NOMO-1 treated with DMSO at 0.1 percent for 48 hours (cell line): ENCODE measurements around the gene CLPTM1.
"Not testable (repeated sequence)": the region's sequence is repeated elsewhere in the genome, so short reads cannot be mapped to it uniquely, and the experiment has no call there.

Experiments
- DNase-seq: peaks from one replicate; lab custom pipeline; 2025; ENCODE audit not compliant: unreplicated experiment; lab: John Stamatoyannopoulos, UW

CLPTM1 gene, protein sequence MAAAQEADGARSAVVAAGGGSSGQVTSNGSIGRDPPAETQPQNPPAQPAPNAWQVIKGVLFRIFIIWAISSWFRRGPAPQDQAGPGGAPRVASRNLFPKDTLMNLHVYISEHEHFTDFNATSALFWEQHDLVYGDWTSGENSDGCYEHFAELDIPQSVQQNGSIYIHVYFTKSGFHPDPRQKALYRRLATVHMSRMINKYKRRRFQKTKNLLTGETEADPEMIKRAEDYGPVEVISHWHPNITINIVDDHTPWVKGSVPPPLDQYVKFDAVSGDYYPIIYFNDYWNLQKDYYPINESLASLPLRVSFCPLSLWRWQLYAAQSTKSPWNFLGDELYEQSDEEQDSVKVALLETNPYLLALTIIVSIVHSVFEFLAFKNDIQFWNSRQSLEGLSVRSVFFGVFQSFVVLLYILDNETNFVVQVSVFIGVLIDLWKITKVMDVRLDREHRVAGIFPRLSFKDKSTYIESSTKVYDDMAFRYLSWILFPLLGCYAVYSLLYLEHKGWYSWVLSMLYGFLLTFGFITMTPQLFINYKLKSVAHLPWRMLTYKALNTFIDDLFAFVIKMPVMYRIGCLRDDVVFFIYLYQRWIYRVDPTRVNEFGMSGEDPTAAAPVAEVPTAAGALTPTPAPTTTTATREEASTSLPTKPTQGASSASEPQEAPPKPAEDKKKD

DNA sequence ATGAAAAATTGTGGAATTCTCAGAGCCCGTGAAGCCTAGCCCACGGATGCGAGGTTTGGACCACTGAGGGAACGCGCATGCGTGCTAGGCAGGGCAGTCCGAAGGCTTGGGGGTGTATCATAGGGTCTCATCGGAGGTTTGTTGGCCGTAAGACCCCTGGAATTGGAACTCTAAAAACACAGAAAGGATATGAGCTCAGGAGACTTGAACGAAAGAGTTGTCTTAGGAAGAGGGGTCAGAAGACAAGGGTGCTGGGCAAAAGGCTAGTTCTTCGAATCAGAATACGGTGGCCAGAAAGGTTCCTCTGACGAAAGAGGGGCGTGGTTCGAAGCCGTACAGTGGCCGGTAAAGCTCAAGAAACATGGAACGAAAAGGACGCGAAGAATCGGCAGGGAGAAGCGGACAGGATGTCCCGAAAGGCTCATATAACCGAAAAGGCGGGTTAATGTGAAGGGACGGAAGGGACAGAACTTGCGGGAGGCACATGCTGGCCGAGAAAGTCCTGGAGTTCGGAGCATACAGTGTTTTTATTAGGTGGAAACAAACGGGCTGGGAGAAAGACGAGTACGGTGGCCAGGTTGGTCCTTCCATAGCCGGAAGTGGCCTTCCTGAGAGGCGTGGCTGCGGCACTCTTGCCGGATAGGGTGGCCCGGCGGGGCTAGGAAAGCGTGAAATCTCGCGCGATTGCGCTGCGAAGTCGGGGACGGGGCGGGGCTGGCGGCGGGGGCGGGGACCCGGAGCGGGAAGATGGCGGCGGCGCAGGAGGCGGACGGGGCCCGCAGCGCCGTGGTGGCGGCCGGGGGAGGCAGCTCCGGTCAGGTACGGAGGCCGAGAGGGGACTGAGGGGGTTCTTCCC, at the start of gene CLPTM1:
CLPTM1 (plus strand) TSS at position 732 of the 856 bp plus-strand sequence; CDS start at position 748, 16 bp downstream.
- peak; percentile 92 for DNase-seq

DNA sequence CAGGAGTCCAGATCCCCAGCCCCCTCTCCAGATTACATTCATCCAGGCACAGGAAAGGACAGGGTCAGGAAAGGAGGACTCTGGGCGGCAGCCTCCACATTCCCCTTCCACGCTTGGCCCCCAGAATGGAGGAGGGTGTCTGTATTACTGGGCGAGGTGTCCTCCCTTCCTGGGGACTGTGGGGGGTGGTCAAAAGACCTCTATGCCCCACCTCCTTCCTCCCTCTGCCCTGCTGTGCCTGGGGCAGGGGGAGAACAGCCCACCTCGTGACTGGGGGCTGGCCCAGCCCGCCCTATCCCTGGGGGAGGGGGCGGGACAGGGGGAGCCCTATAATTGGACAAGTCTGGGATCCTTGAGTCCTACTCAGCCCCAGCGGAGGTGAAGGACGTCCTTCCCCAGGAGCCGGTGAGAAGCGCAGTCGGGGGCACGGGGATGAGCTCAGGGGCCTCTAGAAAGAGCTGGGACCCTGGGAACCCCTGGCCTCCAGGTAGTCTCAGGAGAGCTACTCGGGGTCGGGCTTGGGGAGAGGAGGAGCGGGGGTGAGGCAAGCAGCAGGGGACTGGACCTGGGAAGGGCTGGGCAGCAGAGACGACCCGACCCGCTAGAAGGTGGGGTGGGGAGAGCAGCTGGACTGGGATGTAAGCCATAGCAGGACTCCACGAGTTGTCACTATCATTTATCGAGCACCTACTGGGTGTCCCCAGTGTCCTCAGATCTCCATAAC, 49.6 kb upstream of the CLPTM1 start, which contains the start of gene APOE:
APOE (plus strand) TSS at position 360 of the 724 bp plus-strand sequence. CDS start 829 bp downstream, outside the sequence.
- no peak for DNase-seq

DNA sequence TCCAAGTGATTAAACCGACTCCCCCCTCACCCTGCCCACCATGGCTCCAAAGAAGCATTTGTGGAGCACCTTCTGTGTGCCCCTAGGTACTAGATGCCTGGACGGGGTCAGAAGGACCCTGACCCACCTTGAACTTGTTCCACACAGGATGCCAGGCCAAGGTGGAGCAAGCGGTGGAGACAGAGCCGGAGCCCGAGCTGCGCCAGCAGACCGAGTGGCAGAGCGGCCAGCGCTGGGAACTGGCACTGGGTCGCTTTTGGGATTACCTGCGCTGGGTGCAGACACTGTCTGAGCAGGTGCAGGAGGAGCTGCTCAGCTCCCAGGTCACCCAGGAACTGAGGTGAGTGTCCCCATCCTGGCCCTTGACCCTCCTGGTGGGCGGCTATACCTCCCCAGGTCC, 47.6 kb upstream of the CLPTM1 start:
- no peak for DNase-seq

DNA sequence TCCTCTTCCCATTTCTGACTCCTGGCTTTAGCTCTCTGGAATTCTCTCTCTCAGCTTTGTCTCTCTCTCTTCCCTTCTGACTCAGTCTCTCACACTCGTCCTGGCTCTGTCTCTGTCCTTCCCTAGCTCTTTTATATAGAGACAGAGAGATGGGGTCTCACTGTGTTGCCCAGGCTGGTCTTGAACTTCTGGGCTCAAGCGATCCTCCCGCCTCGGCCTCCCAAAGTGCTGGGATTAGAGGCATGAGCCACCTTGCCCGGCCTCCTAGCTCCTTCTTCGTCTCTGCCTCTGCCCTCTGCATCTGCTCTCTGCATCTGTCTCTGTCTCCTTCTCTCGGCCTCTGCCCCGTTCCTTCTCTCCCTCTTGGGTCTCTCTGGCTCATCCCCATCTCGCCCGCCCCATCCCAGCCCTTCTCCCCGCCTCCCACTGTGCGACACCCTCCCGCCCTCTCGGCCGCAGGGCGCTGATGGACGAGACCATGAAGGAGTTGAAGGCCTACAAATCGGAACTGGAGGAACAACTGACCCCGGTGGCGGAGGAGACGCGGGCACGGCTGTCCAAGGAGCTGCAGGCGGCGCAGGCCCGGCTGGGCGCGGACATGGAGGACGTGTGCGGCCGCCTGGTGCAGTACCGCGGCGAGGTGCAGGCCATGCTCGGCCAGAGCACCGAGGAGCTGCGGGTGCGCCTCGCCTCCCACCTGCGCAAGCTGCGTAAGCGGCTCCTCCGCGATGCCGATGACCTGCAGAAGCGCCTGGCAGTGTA, 46.9 kb upstream of the CLPTM1 start:
- DNase-seq, result no peak

DNA sequence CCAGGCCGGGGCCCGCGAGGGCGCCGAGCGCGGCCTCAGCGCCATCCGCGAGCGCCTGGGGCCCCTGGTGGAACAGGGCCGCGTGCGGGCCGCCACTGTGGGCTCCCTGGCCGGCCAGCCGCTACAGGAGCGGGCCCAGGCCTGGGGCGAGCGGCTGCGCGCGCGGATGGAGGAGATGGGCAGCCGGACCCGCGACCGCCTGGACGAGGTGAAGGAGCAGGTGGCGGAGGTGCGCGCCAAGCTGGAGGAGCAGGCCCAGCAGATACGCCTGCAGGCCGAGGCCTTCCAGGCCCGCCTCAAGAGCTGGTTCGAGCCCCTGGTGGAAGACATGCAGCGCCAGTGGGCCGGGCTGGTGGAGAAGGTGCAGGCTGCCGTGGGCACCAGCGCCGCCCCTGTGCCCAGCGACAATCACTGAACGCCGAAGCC, 46.3 kb upstream of the CLPTM1 start:
- DNase-seq, result no peak

DNA sequence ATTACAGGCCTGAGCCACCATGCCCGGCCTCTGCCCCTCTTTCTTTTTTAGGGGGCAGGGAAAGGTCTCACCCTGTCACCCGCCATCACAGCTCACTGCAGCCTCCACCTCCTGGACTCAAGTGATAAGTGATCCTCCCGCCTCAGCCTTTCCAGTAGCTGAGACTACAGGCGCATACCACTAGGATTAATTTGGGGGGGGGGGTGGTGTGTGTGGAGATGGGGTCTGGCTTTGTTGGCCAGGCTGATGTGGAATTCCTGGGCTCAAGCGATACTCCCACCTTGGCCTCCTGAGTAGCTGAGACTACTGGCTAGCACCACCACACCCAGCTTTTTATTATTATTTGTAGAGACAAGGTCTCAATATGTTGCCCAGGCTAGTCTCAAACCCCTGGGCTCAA, 45.4 kb upstream of the CLPTM1 start:
- DNase-seq, result no peak

DNA sequence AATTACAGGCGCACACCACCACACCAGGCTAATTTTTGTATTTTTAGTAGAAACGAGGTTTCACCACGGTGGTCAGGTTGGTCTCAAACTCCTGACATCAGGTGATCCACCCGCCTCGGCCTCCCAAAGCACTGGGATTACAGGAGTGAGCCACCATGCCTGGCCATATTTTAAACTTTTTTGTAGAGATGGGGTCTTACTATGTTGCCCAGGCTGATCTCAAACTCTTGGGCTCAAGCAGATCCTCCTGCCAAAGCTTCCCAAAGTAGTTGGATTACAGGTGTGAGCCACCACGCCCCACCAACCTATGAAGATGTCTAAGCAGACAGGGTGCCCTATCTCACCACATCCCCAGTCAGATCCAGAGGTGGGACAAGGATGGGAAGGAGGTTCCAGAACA, 43.3 kb upstream of the CLPTM1 start:
- DNase-seq, result not testable (repeated sequence)

DNA sequence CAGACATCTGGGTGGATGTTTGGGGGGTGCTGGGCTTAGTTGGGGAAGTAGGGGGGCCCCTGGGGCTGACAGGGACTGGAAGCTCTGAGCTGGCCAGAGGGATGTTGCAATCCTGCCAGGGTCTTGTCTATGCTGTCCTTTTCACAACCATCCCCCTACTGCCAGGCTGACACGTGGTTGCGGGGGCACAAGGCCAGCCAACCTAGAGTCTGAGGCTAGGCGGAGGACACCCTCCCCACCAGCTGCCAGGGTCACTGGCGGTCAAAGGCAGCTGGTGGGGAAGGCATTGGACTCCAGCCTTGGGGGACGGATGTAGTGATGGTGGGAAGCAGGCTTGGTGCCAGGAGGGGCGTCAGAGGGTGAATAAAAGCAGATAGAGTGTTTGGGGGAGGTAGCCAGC, 42.3 kb upstream of the CLPTM1 start:
- DNase-seq, result no peak

DNA sequence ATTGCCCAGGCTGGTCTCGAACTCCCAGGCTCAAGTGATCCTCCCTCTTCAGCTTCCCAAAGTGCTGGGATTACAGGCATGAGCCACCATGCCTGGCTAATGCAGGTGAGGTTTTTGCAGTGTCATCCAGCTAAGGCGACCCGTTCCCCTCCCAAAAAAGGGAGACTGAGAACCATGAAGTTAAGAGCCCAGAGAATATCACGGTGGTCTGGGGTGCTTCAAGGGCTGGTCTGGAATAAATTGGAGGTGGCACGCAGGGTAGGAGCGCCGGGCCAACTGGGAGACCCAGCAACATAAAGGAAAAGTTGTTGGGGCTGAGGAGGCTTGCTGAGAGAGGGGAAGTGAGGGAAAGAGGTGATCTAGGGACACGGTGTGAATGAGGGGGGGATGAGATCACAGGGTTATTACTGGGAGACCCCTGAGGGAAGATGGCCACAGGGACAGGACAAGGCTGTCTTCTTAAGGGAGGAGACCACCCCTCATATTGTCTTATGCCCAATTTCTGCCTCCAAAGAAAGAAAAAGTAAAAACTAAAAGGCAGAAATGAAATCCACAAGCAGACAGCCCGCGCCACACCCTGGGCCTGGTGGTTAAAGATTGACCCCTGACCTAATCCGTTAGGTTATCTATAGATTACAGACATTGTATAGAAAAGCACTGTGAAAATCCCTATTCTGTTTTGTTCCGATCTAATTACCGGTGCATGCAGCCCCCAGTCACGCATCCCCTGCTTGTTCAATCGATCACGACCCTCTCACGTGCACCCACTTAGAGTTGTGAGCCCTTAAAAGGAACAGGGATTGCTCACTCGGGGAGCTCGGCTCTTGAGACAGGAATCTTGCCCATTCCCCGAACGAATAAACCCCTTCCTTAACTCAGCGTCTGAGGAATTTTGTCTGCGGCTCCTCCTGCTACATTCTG, 41.4 kb upstream of the CLPTM1 start:
- not testable (repeated sequence) for DNase-seq

DNA sequence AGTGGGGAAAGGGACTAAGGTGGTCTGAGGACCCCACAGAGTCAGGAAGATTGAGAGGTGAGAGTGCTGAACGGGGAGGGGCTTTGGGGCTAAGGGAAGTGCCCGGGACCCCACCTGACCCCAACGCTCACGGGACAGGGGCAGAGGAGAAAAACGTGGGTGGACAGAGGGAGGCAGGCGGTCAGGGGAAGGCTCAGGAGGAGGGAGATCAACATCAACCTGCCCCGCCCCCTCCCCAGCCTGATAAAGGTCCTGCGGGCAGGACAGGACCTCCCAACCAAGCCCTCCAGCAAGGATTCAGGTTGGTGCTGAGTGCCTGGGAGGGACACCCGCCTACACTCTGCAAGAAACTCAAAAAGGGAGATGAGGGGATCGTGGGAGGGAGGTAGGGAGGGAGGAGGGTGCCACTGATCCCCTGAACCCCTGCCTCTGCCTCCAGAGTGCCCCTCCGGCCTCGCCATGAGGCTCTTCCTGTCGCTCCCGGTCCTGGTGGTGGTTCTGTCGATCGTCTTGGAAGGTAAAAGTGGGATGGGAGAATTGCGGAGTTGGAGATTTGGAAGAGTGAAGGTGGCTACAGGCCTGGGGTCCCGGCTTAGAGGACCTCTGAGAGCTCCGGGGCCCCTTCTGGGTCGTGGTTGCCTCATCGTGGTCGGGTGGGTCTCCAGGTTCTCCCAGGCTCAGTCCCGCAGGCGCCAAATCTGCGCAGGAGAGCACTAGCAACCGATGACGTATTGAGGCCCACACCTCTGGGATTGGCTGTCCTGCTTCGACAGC, 40.6 kb upstream of the CLPTM1 start, which contains the start of gene APOC1:
APOC1 (plus strand) TSS at position 176 of the 774 bp plus-strand sequence; CDS start at position 460, 284 bp downstream.
- DNase-seq, result peak; percentile 79

DNA sequence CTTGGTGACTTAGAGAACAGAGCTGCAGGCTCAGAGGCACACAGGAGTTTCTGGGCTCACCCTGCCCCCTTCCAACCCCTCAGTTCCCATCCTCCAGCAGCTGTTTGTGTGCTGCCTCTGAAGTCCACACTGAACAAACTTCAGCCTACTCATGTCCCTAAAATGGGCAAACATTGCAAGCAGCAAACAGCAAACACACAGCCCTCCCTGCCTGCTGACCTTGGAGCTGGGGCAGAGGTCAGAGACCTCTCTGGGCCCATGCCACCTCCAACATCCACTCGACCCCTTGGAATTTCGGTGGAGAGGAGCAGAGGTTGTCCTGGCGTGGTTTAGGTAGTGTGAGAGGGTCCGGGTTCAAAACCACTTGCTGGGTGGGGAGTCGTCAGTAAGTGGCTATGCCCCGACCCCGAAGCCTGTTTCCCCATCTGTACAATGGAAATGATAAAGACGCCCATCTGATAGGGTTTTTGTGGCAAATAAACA, 30.9 kb upstream of the CLPTM1 start:
- DNase-seq, result no peak

DNA sequence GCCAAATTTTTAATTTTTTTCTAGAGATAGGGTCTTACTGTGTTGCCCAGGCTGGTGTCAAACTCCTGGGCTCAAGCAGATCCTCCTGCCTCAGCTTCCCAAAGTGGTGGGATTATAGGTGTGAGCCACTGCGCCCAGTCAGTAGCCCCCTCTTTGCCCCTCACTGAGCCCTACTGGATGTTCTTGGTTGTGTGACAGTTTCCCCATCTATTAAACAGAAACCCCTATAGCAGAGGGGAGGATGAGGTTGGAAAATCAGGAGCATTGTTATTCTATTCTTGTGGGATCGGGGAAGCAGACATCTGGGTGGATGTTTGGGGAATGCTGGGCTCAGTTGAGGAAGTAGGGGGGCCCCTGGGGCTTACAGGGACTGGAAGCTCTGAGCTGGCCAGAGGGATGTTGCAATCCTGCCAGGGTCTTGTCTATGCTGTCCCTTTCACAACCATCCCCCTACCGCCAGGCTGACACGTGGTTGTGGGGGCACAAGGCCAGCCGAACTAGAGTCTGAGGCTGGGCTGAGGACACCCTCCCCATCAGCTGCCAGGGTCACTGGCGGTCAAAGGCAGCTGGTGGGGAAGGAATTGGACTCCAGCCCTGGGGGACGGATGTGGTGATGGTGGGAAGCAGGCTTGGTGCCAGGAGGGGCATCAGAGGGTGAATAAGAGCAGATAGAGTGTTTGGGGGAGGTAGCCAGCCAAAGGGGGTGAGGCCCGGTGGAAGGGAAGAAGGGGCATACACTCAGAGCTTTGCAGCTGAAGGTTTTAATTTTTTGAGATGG, 29.9 kb upstream of the CLPTM1 start:
- peak; percentile 40 for DNase-seq

DNA sequence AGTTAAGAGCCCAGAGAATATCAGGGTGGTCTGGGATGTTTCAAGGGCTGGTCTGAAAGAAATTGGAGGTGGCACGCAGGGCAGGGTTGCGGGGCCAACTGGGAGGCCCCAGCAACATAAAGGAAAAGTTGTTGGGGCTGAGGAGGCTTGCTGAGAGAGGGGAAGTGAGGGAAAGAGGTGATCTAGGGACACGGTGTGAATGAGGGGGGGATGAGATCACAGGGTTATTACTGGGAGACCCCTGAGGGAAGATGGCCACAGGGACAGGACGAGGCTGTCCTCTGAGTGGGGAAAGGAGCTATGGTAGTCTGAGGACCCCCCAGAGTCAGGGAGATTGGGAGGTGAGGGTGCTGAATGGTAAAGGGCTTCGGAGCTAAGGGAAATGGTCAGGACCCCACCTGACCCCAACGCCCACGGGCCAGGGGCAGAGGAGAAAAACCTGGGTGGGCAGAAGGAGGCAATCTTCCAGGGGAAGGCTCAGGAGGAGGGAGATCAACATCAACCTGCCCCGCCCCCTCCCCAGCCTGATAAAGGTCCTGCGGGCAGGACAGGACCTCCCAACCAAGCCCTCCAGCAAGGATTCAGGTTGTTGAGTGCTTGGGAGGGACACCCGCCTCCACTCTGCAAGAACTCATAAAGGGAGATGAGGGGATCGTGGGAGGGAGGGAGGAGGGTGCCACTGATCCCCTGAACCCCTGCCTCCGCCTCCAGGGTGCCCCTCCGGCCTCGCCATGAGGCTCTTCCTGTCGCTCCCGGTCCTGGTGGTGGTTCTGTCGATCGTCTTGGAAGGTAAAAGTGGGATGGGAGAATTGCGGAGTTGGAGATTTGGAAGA, 28.7 kb upstream of the CLPTM1 start:
- DNase-seq, result not testable (repeated sequence)

DNA sequence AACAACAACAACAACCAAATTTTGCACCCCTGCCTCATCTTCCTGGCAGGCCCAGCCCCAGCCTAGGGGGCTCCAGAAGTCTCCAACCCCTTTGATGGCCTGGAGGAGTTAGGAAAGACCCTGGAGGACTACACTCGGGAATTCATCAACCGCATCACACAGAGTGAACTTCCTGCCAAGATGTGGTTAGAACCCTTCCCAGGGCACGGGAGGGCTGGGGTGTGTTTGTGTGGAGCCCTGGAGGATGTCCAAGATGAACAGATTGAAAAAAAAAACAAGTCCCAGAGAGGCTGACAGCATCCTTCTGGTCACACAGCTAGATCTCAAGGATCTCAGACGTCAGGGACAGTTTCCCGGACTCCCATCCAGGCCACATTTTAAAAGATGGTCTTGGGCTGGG, 27.4 kb upstream of the CLPTM1 start:
- no peak for DNase-seq

DNA sequence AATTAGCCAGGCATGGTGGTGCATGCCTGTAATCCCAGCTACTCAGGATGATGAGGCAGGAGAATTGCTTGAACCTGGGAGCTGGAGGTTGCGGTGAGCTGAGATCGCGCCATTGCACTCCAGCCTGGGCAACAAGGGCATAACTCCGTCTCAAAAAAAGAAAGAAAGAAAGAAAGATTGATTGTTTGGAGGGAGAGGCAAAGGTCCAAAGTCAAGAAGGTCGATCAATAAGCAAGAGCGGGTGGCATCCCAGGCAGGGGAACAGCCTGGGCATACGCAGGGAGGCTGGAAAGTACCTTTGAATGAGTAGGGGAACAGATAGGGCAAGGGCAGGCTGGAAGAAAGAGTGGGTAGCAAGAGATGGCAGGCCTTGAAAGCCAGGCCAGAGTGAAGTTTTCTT, 25.1 kb upstream of the CLPTM1 start:
- no peak for DNase-seq

DNA sequence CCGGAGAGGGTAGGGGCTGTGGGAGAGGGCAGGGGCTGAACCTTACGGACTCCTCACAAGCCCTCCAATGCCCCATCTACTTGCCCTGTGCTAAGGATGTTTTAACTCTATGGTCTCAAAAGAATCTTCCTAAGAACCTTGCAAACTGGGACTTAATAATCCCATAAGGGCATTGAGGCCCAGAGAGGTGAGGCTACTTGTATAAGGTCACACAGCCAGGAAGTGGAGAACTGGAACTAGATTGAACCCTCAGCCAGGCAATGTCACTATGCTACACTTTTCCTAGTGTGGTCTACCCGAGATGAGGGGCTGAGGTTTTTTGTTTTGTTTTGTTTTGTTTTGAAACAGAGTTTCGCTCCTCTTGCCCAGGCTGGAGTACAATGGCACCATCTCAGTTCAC, 23.6 kb upstream of the CLPTM1 start:
- DNase-seq, result no peak
